BLaER1 (cell line): ENCODE measurements around the gene KRT38.

Experiments
- H3K27ac ChIP-seq: shearing (Covaris generic); formaldehyde crosslinking; 2 replicates; pipeline ENCODE4 v1.8.1; 2022
- H3K27me3 ChIP-seq: shearing (Covaris generic); formaldehyde crosslinking; 2 replicates; pipeline ENCODE4 v1.8.1; 2022
- H3K36me3 ChIP-seq: shearing (Covaris generic); formaldehyde crosslinking; 2 replicates; pipeline ENCODE4 v1.8.1; 2022
- H3K4me1 ChIP-seq: shearing (Covaris generic); formaldehyde crosslinking; 2 replicates; pipeline ENCODE4 v1.8.1; 2022
- H3K4me2 ChIP-seq: shearing (Covaris generic); formaldehyde crosslinking; 2 replicates; pipeline ENCODE4 v1.8.1; 2022
- H3K4me3 ChIP-seq: shearing (Covaris generic); formaldehyde crosslinking; 2 replicates; pipeline ENCODE4 v1.8.1; 2022
- H3K9ac ChIP-seq: shearing (Covaris generic); formaldehyde crosslinking; 2 replicates; pipeline ENCODE4 v1.8.1; 2022
- H3K9me3 ChIP-seq: shearing (Covaris generic); formaldehyde crosslinking; 2 replicates; pipeline ENCODE4 v1.8.1; 2022
- H4K20me1 ChIP-seq: shearing (Covaris generic); formaldehyde crosslinking; 2 replicates; pipeline ENCODE4 v1.8.1; 2022
- Cebpa-rat ChIP-seq: shearing (Covaris generic); IDR thresholded peaks from 2 replicates; pipeline ENCODE4 v1.8.1; 2022

The KRT38 gene

DNA sequence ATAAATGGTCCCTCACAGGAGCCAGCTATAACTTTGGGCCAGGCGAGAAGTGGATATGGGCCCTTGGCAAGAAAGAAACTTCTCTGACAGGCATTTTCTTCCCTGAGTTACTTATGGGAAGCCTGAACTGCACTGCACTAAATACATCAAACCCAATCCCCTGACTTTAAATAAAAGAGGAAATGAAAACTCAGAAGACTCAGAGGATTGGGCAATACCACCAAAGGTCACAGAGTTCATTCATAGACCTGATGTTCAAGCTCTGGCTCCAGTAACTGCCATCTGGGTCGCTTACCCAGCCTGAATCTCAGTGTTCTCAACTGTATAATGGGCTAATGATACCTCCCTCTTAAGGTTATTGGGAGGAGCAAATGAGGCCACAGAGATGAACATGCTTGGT lies 39.4 kb upstream of the KRT38 start:
- TF ChIP-seq Cebpa-rat: no peak
- no peaks in the 10 kb centered on the region for H4K20me1 ChIP-seq
- H3K4me1 ChIP-seq: peaks cover 7% of the 10 kb centered on the region; the same call in 1 of the 2 replicates
- H3K9me3 ChIP-seq: no peaks in the 10 kb centered on the region
- H3K27ac ChIP-seq: no peak overlapping the region
- no peak overlapping the region for H3K9ac ChIP-seq
- H3K4me2 ChIP-seq: no peak overlapping the region
- no peak overlapping the region for H3K4me3 ChIP-seq
- no peaks in the 10 kb centered on the region for H3K27me3 ChIP-seq
- H3K36me3 ChIP-seq: no peaks in the 10 kb centered on the region

DNA sequence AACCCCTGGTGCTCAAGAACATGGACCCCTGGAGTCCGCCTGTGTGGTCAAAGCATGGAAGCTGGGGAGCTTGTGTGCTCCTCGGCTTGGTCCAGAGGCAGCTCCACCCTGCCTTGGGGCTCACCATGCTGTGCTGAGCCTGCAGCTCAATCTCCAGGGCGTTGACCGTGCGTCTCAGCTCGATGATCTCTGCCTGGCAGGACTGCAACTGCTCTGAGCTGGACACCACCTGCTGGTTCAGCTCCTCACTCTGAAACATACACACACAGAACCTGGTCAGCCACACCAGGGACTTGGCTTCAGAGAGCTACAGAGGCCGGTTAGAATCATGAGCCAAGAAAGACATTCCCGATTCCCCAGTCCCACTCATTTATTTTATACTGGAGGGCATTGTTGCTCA lies 37.5 kb upstream of the KRT38 start:
- Histone ChIP-seq H3K27ac (no peak overlapping the region), H3K4me2 (no peak overlapping the region), H3K4me3 (no peak overlapping the region), H3K9ac (no peak overlapping the region), H3K27me3 (no peaks in the 10 kb centered on the region), H4K20me1 (no peaks in the 10 kb centered on the region), H3K36me3 (no peaks in the 10 kb centered on the region), H3K9me3 (no peaks in the 10 kb centered on the region), H3K4me1 (peaks cover 7% of the 10 kb centered on the region; the same call in 1 of the 2 replicates)
- no peak for TF ChIP-seq Cebpa-rat

DNA sequence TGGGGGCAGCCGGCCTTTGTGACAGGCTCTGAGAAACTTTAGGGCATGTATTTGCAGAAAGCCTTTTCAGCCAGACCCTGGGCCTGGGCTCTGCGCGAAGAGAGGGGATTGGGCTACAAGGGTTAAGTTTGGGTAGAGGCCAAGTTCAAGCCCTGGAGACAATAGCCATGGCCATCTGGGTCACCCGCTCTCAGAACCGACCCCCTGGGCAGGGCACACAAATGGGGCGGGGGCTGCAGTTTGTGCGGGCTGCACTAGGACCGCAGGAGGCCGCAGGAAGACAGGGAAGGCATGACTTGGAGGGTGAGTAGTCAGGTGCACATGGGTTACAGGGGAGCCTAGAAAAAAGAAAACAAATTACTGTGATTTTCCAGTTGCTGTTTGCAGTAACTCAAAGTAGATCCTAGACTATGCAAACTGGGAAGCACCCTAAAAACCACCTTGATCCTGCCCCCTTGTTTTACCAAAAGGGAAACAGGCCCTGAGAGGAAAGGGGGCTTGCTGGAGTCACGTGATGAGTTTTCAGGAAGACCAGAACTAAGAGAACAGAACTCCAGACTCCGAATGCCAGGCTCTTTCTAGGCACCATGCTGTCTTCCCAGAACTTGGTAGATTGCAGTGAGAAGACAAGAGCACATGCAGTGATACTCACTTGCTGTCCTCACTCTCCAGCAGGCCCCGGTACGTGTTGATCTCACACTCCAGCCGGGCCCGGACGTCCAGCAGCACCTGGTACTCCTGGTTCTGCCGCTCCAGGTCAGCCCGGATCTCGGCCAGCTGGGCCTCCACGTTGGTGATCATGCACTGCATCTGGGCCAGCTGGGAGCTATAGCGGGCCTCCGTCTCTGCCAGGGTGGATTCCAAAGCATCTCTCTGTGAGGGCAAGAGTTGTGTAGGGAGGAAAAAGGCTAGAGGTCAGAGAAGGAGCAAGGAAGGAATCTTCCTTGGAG lies 36.4 kb upstream of the KRT38 start:
- Histone ChIP-seq H3K27ac (no peak overlapping the region), H3K4me3 (no peak overlapping the region), H3K4me1 (peaks cover 7% of the 10 kb centered on the region; the same call in 1 of the 2 replicates), H3K9me3 (peaks cover 4% of the 10 kb centered on the region; the same call in 1 of the 2 replicates), H3K27me3 (no peaks in the 10 kb centered on the region), H3K36me3 (no peaks in the 10 kb centered on the region), H3K4me2 (no peak overlapping the region), H3K9ac (no peak overlapping the region), H4K20me1 (no peaks in the 10 kb centered on the region)
- no peak for TF ChIP-seq Cebpa-rat

DNA sequence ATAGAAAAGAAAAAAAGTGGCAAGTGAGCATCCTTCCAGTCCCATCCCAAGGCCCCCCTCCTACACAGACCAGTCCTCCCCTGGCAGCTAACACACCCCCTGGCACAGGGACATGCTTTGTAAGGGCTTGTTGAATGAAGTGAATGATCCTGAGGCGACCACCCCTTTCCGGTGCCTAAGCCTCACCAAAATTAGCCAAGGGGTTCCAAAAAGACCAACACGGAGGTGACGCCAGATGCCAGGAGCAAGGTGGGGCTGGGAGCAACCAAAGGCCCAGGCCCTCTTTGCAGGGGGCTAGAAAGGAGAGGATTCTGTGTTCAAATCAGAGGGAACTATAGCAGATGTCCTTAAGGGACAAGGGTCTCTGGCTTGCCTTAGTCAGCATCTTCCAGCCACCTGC lies 34.6 kb upstream of the KRT38 start:
- Histone ChIP-seq H3K27me3 (no peaks in the 10 kb centered on the region), H3K36me3 (no peaks in the 10 kb centered on the region), H3K4me2 (no peak overlapping the region), H4K20me1 (no peaks in the 10 kb centered on the region), H3K9me3 (peaks cover 18% of the 10 kb centered on the region), H3K27ac (no peak overlapping the region), H3K4me3 (no peak overlapping the region), H3K9ac (no peak overlapping the region), H3K4me1 (peaks cover 7% of the 10 kb centered on the region; the same call in 1 of the 2 replicates)
- TF ChIP-seq Cebpa-rat: no peak

DNA sequence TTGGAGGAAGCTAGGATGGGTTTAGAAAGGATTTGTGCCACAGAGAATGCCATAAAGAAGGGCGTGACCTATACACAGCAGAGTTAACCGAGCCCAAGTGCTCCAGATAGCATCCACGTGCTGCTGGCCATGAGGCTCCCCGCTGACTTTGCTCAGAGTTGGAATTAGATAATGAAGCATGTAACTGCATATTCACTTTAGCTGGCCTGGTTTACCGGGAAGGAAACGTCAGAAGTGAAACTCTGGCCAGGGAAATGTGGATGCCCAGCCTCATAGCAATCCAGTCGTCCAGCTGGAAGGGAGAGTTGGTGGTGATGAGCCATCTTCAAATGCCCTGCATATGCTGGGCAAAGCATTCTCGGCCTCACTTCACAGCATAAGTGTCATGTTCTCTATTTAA lies 34.1 kb upstream of the KRT38 start:
- no peaks in the 10 kb centered on the region for H3K27me3 ChIP-seq
- H3K36me3 ChIP-seq: no peaks in the 10 kb centered on the region
- no peak overlapping the region for H3K9ac ChIP-seq
- peaks cover 2% of the 10 kb centered on the region; the same call in 1 of the 2 replicates for H3K4me1 ChIP-seq
- peaks cover 18% of the 10 kb centered on the region for H3K9me3 ChIP-seq
- H3K4me3 ChIP-seq: no peak overlapping the region
- no peak overlapping the region for H3K4me2 ChIP-seq
- H4K20me1 ChIP-seq: no peaks in the 10 kb centered on the region
- no peak for TF ChIP-seq Cebpa-rat
- H3K27ac ChIP-seq: no peak overlapping the region

DNA sequence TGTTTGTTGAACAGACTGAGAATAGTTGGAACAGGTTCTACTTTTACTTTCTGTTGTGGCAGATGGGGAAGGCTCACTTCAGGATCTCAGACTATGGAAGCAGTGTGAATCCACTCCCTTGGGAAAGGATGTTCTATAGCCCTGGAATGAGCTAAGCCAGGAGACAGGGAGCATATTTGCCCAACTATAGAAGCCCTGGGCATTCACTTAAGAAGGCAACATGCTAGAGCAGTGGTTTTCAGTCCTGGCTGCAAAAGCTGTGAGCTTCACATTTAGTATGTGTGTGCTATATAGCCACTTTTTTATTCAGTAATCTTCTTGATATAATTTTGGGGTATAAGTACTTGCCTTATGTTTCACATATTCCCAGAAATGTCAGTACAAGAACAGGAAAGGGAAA lies 27.6 kb upstream of the KRT38 start:
- Histone ChIP-seq H3K27me3 (no peaks in the 10 kb centered on the region), H3K36me3 (no peaks in the 10 kb centered on the region), H4K20me1 (no peaks in the 10 kb centered on the region), H3K4me3 (no peak overlapping the region), H3K4me1 (no peaks in the 10 kb centered on the region), H3K9me3 (peaks cover 28% of the 10 kb centered on the region), H3K9ac (no peak overlapping the region), H3K27ac (no peak overlapping the region), H3K4me2 (no peak overlapping the region)
- TF ChIP-seq Cebpa-rat: no peak

DNA sequence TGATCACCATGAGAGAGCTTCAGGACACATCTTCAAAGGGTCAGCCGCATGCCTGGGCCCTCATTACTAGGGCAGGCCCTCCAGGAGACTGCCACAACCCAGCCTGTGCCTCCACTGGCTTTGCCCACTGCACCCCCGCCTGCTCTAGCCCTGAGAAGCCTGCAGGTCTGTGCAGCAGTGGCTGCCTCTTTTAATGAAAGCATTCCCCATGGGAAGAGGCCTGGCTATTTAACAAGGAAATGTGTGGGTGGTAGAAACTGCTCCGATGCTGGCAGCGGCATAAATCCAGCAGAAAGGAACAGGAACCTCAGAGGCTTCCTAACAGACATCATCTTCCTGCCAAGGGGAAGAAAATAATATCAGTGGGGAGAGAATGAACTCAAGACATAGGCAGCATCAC lies 26.8 kb upstream of the KRT38 start:
- Histone ChIP-seq H3K36me3 (no peaks in the 10 kb centered on the region), H3K4me2 (no peak overlapping the region), H3K27ac (no peak overlapping the region), H3K9me3 (peaks cover 27% of the 10 kb centered on the region), H3K27me3 (no peaks in the 10 kb centered on the region), H3K9ac (no peak overlapping the region), H3K4me1 (no peaks in the 10 kb centered on the region), H4K20me1 (no peaks in the 10 kb centered on the region), H3K4me3 (no peak overlapping the region)
- no peak for TF ChIP-seq Cebpa-rat

DNA sequence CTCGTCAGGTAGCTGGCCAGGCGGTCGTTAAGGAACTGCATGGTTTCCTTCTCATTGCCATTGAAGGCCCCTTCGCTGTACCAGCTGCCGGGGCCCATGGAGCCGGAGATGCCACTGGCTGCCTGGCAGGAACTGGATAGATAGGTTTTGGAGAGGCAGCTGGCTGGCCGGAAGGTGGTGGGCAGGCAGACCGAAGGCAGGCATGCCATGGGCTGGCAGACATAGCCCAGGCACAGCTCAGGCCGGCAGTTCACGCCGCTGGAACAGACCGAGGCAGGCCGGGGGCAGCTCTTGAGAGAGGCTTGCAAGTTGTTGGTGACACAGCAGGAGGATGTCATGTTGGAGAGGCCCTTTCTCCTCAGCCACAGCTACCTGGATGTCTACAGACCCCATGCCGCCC lies 26.2 kb upstream of the KRT38 start, which contains the start of gene KRT32:
Gene KRT32, minus strand, starts transcription at position 399 of the 400 bp plus-strand sequence. Its CDS starts 61 bp downstream, at position 338.
- TF ChIP-seq Cebpa-rat: no peak
- peaks cover 22% of the 10 kb centered on the region for H3K9me3 ChIP-seq

DNA sequence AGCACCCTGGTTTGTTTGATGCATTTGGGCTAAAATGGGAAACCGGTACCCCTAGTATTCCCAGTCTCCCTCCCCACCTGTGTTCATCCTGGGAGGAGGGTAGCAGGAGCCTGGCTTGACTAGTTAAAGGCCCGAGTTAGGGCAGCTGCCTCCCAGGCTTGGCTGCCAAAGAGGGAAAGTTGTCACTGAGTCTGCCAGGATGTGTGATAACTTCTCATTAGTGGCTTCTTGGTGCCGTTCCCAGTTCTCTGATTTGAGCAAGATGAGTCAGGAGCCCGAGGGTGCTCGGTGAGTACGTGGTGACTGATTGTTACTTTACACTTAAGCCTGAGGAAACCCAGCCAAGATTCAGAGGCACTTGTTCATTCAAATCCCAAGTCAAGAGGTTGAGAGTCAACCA lies 23.9 kb upstream of the KRT38 start:
- Histone ChIP-seq H4K20me1 (no peaks in the 10 kb centered on the region), H3K9ac (no peak overlapping the region), H3K27ac (no peak overlapping the region), H3K36me3 (no peaks in the 10 kb centered on the region), H3K4me2 (no peak overlapping the region), H3K4me1 (no peaks in the 10 kb centered on the region), H3K9me3 (0 out of 2 replicates have a peak, but pooled peaks cover 10% of the 10 kb centered on the region), H3K27me3 (no peaks in the 10 kb centered on the region), H3K4me3 (no peak overlapping the region)
- no peak for TF ChIP-seq Cebpa-rat

More for the DNA sequence above, 26.2 kb upstream of the KRT38 start, which contains the start of gene KRT32:
- Histone ChIP-seq H3K4me1 (no peaks in the 10 kb centered on the region), H3K27me3 (no peaks in the 10 kb centered on the region), H4K20me1 (no peaks in the 10 kb centered on the region), H3K4me3 (no peak within 1 kb of the TSS), H3K9ac (no peak within 1 kb of the TSS), H3K36me3 (no peaks in the 10 kb centered on the region), H3K4me2 (no peak within 1 kb of the TSS), H3K27ac (no peak within 1 kb of the TSS)

DNA sequence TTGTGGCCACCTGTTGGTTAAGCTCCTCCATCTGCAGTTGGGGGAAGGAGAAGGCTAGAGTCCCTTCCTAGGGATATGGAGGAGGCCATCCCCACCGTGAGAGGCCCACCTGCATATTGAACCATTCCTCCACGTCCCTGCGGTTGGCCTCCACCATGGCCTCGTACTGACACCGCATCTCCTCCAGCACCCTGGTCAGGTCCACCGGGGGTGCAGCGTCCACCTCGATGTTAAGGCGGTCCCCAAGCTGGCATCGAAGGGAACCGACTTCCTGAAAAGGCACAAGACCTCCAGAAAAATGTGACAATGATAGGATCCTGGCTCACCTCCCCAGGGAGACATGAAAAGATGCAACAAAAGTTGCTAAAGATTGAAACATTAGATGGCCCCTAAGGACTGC lies 23.4 kb upstream of the KRT38 start:
- TF ChIP-seq Cebpa-rat: no peak
- no peak overlapping the region for H3K27ac ChIP-seq
- H3K9ac ChIP-seq: no peak overlapping the region
- H3K4me2 ChIP-seq: no peak overlapping the region
- no peaks in the 10 kb centered on the region for H3K27me3 ChIP-seq
- H3K4me3 ChIP-seq: no peak overlapping the region
- H3K4me1 ChIP-seq: no peaks in the 10 kb centered on the region
- H4K20me1 ChIP-seq: no peaks in the 10 kb centered on the region
- H3K36me3 ChIP-seq: no peaks in the 10 kb centered on the region
- 0 out of 2 replicates have a peak, but pooled peaks cover 10% of the 10 kb centered on the region for H3K9me3 ChIP-seq
